GM21528 (cell line): ENCODE results near the gene CMSS1.

Source experiments
- ATAC-seq: cut with Tn5 transposase; IDR thresholded peaks from one replicate; pipeline ENCODE4 v1.9.1; 2021; ENCODE audit warnings: mild to moderate bottlenecking, moderate library complexity; ENCODE audit not compliant: unreplicated experiment, low FRiP score

The CMSS1 gene

DNA sequence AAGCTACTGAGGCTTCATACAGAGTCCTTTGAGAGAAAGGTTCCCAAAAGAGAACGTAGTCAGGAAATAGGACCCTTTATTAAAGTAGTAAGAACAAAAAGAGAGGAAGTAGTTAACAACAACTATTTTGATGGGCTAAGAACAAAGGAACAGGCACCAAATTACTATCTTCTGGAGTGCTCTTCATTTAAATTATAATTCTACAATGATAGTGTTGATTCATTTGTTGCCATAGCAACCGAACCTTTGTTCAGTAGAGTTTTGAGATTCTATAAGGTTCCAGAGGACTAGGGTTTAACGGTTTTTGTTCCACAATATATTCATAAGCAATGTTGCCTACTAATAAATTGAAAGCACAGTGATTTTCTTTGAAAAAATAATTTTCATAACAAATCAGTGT, 78.8 kb downstream of the CMSS1 start:
- no peak for ATAC-seq

DNA sequence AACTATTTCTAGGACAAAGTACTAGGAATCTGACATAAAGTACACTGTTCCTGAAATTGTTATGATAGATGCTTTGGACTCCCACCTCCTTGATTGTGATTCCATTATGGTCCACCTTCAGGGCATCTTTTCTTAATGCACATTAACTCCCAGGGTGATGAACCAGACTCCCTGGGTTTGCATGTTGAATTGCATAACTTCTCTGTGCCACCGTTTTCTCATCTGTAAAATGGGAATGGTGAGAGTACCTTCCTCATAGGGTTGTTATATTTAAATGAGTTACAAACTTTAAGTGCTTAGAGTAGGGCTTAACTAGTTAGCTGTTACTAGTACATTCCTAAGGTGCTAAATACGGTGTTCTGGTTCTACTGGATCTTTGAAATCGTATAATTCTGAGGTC, 81.9 kb downstream of the CMSS1 start:
- ATAC-seq: no peak

DNA sequence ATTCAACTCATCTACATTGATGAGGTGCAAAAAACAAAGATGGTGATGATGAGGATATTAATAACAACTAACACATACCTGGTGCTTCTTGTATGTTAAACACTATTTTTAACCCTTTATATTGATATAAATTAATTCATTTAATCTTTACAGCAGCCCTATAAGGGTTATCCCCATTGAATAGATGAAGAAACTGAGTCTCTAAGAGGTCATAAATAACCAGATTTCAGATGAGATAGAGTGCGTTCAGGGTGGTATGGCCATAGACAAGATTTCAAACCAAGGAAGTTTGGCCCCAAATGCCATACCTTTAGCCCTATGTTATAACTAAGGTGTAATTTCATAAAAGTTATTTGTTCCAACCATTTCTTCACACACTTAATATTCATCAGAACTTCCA, 82.6 kb downstream of the CMSS1 start:
- no peak for ATAC-seq

DNA sequence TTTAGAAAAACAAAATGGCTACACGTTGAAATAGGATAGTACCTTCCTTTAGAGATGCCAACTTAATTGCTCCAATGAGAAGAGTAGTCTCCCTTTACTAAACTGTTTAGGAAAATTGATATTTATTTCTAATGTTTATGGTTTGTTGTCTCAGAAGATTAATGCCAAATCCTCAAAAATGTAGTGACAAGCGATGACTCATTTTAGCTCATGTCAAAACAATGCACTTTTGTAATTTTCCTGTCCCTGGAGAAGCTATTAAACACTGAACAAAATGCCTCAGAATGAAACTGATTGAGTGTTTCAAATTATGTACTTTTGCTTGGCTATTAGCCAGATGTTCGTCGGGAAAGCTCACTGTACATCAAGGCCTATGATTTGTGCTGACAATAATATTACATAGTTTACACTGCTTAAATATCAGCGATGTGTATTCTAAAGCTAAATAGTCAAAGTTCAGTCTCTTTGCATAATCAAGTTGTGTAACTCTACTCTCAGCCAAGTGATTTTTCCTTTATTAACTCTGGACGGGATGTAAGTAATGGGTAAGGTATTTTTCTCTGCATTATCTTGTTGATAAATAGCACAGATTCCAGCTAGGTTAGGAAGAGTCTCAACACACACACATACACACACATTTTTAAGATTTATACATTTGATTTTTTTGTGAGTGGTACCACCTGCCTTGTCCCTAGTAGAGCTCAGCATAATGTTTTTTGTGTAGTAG, 83.7 kb downstream of the CMSS1 start:
- no peak for ATAC-seq

DNA sequence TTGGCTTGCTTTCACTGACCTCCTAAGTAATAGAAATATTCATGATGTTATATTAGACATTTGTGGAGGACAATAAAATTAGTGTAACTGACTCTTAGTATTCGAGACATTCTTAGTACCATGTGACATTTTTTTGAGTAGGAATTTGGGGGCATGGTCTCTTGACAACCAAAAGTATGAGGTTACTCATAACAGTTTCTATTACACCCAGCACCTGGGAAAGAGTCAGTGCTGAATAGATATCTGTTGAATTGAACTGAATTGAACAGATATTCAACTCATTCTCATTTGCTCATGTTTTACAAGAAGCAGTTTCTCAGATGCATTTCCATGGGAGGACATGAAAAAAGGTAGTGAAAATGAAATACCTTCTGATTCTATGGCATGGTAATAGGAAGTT, 84.4 kb downstream of the CMSS1 start:
- ATAC-seq: no peak

DNA sequence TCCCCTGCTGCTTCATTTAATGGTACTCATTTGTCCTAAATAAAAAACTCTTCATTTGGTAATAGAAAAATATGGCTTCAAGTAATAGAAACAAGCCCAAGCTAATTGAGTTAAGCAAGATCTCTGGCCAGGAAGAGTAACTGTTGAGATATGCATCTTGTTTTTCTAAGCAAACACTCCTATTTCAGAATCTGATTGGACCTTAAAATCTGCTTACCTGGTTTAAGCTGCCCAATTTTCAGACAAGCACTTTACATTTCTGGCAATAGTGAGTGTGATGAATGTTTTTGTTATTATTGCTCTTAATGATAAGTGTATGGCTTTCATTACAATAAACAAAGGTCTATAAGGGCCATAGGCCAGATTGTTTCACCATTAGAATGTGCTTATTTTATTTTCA, 86.2 kb downstream of the CMSS1 start:
- no peak for ATAC-seq

DNA sequence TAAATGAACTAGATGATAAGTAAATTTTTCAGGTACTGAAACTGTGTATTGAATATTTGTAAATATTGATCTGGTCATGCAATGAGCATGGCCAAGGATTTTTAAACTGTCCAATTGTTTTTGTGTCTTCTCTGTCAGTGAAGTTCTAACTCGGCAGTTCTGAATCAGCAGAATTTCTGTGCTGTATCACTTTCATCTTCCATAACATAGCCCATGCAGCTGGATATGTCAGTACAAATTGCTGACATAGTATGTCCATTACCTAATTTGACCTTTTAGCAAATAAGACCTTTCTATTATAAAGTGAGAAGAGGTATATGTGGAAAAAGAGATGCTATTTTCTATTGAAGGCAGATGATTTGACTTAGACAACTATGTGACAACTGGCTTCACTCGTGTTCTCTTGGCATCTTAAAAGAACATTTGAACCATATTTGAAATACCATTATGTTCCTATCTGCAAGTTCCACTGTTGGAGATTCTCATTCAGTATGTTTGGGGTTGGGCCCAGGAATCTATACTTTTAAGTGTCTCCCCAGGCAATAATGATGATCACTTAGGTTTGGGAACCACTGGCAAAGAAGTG, 90.4 kb downstream of the CMSS1 start:
- no peak for ATAC-seq

DNA sequence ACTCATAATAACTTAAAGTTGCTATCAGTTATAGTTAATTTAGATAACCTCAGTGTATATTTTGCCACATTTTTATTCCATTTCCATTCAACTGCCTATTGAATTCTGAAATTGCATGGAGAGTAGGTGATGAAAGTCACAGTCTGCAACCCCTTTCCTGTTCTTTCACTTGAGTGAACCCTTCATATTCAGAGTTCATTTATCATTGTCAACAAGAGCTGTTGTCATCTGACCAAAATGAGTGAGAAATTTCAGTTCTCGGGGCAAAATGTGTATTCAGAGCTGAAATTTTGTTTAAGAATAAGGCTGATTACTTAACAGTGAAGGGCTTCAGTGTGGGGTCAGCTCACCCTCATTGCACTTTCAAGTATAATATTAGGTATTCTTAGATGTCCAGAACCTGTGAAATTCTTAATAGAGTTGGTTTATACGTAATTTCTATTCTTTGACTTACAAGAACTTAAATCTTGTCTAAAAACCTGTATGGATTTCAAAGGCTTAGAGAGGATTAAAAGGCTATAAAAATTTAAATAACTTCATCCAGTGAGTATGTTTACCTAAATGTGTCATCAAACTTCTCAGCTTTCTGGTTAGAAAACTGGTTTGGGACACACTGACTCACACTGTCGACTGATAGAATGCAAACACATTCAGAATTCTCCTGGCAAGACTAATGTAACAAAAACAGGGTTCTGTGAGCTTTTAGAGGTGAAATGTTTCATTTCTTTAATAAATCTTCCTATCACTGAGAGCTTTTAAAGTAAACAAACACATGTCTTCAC, 92.2 kb downstream of the CMSS1 start:
- ATAC-seq: no peak

DNA sequence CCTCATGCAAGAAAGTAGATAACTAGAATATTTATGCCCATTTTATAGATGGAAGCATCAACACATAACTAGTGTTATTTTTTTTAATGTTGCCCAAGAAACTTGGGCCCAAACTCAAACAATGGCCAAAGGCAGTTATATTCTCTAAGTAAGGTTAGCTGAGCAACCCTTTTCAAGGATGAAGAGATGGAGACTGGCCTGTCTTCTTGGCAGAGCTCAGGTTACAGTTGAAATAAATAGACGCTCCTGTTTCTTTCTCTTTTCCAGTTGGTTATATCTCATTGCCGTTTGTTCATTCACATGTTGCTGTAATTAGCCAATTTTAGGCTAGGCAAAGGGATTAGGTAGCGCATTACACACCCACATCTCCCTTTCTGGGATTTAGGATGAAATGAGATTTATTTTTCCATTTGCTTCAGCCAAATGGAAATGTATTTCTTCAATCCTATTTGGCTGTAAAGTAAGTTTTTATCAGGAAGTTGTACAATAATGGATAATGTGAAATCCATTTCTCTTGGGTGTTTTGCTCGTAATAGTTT, 93.2 kb downstream of the CMSS1 start:
- ATAC-seq: no peak

DNA sequence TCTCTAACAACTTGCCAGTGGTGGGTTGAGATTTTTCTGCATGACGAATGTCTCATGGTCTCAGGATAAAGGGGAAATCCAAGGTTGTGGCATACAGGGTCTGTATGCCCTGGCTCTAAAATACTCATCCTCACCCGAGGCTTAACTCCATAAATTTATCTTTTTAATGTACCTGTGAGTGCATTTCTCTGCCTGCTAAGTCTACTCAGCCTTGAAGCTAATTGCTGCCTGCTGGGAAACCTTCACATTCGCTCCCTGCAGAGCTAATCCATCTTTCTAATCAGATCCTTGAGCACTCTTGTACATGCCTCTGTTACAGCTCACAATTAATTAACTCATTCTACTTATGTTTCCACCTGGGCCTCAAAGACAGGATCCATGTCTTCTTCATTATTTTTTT, 93.8 kb downstream of the CMSS1 start:
- no peak for ATAC-seq

DNA sequence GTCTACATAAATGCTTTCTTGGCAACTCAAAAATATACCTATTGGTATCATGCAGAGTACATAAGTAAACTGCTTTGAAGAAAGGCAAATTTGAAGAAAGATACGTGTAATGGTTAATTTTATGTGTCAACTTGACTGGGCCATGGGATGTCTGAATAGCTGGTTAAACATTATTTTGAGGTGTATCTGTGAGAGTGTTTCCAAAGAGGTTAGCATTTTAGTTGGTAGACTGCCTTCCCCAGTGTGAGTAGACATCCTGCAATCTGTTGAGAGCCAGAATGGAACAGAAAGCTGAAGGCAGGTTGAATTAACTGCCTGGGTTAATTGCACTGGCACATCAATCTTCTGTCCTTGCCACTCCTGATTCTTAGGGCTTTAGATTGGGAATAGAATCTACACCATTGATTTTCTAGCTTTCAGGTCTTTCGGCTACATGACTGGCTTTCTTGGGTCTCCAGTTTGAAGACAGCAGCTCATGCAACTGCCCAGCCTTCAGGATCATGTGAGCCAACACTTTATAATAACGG, 98.3 kb downstream of the CMSS1 start:
- no peak for ATAC-seq

DNA sequence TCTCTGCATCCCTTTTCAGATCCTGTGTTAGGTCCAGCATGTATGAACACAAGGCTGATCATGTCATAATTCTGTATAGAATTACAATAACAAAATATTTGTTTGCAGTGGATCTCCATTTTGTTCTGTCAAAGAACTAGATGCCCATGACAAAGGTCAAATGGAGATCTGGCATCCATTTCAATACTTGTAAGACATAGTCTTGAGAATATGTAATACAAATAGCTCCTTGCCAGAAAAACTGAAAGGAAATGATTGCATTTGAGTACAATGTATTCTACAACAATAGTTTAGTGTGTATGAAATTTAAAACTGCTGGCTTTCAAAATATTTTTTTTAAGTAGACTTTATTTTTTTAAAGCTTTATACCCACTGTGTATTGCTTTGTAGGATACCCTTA, 101.1 kb downstream of the CMSS1 start:
- ATAC-seq: no peak

DNA sequence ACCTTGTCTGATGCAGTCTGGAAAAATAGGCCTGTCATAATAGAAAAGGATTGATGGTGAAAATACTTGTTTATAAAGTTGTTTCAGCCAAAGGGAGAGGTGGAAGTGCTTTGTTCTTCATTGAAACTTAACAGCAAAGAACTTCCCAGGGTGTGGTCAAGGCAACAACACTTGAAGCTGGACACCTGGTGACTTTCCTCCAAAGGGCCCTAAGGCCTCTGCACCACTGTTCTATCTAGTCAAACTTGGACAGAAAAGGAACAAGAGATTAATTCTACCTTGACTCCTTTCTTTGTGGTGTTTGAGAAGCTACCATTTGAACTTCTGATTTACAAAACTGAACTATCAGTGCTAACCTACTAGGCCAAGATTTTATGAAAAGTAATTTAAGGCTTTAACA, 102.0 kb downstream of the CMSS1 start:
- no peak for ATAC-seq

DNA sequence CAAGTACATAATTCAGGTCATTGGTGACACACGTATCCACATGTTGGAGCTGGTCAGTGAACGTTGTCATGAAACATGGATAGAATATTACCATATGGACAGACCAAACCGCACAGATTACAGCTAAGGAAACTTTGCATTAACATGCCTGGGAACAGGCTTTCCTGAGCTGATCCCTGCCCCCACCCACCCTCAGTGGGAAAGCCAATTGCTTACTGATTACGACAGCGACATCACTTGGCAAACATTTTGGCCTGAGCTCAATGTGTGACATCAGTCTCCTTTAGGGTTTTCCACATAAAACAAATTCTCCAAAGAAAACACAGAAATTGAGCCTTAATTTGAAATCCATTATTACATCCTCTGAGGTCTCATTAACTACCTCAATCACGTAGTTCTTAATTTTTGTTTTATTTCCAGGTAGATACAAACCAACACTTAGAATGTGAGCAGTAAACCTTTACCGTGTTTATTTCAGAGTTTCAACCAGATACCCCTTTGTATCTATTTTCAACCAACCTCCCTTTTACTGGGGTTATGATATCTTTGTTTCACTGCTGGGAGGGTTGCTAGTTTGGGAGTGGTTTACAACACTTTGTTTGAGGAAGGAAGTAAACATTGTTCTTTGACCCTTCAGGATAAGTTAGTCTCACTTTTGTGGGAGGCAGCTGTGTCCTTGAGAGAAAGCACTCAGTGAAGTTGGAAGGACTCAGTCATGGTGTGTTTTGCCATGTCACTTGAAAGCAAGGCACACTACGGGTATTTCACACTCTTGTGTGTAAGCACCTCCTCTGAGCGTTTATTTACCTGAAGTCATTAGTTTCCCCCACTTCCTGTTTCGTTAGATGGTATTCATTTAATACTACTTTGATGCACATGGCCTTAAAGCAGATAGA, 103.1 kb downstream of the CMSS1 start:
- ATAC-seq: no peak

DNA sequence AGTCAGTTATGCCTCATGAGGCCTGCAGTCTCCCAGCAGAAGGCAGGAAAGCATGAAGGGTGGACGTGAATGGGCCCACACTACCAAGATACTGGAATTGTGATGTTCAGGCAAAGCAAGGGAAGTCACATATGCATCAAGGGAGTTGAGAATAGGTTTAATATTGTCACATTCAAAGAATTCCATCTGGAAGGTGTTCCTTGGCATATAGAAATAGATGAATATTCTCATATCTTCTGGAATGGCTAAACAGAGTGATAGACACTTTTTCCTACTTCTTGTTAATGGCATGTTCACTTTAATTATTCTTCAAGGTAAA, 103.7 kb downstream of the CMSS1 start:
- ATAC-seq: no peak

DNA sequence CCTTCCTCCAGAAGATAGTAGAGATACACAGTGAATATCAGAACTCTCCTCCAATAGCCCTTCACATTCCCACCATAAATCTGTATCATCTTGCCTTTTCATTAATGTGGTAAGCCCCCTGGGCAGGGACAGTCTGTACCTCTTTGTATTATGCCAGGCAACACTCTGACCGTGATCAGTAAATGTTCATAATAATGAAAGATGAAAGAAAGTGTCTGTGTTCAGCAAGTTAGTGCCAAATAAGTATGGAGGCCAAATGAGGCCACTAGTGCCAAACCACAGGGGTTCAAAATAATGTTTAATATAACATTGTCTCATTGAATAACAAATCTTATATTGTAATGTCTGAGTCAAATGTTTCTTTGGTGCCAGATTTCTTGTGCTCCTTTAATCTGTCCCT, 104.3 kb downstream of the CMSS1 start:
- ATAC-seq: no peak

DNA sequence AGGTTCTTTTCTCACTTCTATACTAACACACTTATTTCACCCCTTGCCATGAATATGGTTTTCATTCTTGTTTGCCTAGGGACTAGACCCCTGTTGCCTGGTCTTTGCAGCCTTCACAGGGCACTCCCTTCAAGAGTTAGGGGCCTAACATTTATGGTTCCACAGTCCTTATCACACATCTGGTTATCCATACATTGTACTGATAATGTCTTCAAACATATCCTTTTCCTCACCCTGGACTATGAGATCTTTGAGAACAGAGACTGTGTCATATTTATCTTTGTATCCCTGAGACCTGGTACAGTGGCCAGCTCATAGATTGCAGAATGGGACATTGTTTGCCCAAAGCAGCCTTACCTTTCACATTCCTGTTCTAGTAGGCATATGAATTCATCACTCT, 106.2 kb downstream of the CMSS1 start:
- no peak for ATAC-seq

DNA sequence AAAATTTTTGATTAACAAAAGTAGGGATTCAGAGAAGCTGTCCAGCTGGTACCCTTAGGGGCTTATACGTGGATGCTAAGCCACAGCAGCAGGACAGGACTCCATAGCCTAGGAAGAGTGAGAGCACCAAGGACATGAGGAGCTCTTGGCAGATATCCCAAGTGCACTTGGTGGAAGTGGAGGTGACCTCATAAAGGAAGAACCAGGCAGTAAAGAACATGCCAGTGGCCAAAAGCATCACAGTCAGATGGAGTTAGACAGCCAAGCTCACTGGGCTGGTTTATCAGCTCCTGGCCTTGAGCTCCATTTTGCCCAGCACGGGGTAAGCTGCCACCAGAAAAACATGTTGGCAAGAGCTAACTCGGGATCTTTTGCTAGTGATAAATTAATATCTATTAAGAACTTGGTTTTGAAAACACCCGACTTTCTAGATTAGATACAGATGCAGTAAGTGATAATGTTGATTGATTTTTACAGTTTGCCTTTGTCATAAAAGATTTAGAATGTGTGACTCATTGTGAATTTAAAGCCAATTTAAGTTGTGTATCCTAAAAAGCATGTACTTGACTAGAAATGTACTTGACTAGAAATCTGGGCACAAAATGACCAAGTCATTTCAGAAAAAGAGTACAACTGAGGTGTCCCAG, 108.0 kb downstream of the CMSS1 start:
- ATAC-seq: no peak

DNA sequence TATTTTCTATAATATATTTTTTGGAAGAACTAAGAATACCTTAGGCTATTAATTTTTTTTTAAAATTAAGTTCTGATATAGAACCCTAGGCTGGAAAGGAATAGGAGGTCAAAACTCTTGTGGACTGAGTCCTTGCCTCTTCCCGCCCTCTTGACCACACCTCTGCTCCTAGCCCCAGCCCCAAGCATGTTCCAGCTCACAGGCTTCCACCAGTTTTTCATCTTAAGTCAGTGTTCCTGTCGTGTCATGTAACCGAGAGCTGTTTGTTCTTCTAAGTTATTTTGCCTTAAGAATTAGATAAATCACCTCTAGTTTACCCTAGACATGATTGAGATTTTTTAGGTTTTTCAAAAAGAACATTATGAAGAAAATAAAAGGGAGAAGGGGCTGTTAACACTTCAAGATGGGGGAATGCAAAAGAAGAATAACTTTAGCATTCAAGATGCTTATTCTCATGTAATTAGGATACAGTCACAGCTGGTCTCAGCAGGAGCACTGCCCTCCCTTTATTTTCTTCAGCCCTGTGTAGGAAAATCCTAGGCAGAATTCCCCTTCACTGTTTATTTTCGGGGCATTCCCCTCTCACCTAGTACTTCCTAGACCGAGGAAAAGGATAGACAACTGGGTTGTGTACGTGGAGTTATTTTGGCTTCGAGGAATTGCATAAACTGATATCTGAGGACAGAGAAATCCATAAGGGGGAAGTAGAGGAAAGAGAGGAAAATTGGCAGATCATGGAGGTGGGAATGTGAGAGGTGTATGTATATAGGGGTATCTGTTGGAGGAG, 110.2 kb downstream of the CMSS1 start:
- ATAC-seq: no peak
